GM10266 (cell line): ENCODE results near the gene HIP1.
"Not testable (repeated sequence)": the region's sequence is repeated elsewhere in the genome, so short reads cannot be mapped to it uniquely, and the experiment has no call there.

Source experiments
- DNase-seq: peaks from one replicate; pipeline ENCODE4 v3.0.0; 2012; ENCODE audit errors: extremely low spot score
- CTCF ChIP-seq: IDR thresholded peaks from 2 replicates; pipeline ENCODE4 v1.5.1; 2012; ENCODE audit warnings: mild to moderate bottlenecking, low read depth; ENCODE audit not compliant: control insufficient read depth, insufficient read depth; ENCODE audit errors: missing control alignments

Gene HIP1

DNA sequence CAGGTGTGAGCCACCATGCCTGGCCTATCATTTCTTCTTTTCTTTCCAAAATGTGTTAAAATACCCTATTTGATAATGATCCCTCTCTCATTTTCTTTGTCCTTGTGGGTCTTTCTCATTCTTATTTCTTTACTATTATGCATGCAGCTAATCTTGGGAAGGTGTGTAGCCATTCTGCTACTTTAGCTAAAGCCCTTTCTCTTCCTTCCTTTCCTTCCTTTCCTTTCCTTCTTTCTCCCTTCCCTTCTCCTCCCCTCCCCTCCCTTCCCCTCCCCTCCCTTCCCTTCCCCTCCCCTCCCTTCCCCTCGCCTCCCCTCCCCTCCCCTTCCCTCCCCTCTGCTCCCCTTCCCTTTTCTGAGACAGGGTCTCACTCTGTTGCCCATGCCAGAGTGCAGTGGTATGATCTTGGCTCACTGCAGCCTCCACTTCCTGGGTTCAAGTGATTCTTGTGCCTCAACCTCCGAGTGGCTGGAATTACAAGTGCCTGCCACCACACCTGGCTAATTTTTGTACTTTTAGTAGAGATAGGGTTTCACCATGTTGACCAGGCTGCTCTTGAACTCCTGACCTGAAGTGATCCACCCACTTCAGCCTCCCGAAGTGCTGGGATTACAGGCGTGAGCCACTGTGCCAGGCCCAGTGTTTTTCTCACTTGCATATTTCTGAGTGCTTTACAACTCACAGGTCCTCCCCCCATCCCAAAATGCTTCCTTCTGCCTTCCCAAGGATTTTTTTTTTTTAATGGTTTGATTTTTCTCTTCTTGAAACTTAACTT, 42.3 kb downstream of the HIP1 start:
- TF ChIP-seq CTCF, result no peak
- DNase-seq, result no peak

GRCh38 chr7:75694638-75695399, 43.9 kb downstream of the HIP1 start:
- TF ChIP-seq CTCF, result no peak
- no peak for DNase-seq

DNA sequence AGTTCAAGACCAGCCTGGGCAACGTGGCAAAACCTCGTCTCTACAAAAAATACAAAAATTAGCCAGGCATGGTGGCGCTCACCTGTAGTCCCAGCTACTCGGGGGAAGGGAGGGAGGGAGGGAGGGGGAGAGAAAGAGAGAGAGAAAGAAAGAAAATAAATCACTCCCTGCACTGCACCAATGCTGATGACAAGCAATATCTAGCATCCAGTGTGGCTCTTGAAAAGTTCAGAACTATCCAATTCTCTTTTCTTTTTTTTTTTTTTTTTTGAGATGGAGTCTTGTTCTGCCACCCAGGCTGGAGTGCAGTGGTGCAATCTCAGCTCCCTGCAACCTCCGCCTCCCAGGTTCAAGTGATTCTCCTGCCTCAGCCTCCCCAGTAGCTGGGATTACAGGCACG, 45.1 kb downstream of the HIP1 start:
- DNase-seq, result not testable (repeated sequence)

- no peak for TF ChIP-seq CTCF
- DNase-seq, result no peak
These were observed 46.8 kb downstream of the HIP1 start for GRCh38 chr7:75691793-75692543.

DNA sequence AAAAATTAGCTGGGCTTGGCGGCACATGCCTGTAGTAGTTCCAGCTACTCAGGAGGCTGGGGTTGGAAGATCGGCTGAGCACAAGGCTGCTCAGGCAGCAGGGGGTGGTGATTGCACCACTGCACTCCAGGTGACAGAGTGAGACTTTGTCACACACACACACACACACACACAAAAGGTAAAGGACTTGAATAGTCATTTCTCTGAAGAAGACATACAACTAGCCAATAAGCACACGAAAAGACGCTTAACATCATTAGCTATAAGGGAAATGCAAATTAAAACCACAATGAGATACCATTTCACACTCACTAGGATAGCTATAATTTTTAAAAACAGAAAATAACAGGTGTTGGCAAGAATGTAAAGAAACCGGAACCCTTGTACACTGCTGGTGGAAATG, 48.6 kb downstream of the HIP1 start:
- TF ChIP-seq CTCF, result no peak
- DNase-seq, result no peak

DNA sequence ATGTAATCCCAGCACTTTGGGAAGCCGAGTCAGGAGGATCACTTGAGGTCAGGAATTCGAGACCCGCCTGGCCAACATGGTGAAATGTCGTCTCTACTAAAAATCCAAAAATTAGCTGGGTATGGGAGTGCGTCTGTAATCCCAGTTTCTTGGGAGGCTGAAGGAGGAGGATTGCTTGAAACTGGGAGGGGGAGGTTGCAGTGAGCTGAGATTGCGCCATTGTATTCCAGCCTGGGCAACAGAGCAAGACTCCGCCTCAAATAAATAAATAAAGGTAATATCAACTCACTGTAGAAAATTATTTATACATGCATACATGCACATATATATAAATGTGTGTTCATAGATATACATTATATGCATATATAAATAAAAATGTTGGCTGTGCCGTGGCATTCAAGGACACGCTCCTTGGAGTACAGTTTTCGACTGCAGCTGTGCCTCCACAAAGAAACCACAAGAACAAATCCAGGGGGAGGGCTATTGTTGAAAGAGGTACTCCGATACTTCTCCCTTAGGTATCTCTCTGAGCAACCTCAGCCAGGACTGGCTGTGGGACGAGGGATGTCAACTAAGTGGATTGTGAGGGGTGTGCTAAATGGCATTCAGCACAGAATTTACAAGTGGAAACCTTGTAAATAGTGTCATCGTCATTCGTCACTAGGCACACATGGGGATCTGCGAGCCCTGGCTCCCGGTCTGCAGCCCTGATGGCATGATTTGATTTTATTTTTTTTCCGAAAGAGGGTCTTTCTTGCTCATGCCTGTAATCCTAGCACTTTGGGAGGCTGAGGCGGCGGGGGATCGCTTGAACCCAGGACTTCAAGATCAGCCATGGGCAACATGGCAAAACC, 49.3 kb downstream of the HIP1 start:
- no peak for DNase-seq
- TF ChIP-seq CTCF, result no peak
